DMS79 treated with DMSO at 0.1 percent for 48 hours (cell line): ENCODE data around the gene PRKCB.

Experiments
- DNase-seq: peaks from one replicate; lab custom pipeline; 2025; lab: John Stamatoyannopoulos, UW

PRKCB gene

DNA sequence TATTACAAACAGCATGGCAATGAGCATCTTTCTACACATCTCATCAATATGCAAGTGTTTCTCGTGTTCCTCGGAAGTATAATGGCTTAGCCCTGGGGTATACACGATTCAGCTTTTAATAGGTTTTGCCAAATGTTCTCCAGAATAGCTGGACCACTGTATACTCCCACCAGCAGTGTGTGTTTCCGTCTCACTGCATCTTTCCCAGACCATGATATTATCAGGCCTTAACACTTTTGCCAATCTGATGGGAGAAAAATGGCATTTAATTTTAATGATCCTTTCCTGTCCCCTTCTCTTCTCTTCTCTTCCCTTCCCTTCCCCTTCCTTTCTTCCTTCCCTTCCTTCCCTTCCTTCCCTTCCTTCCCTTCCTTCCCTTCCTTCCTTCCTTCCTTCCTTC is 30.8 kb downstream of the PRKCB start:
- DNase-seq = no peak

GRCh38 chr16:23867566-23867965 is 31.8 kb downstream of the PRKCB start:
- DNase-seq = no peak

DNA sequence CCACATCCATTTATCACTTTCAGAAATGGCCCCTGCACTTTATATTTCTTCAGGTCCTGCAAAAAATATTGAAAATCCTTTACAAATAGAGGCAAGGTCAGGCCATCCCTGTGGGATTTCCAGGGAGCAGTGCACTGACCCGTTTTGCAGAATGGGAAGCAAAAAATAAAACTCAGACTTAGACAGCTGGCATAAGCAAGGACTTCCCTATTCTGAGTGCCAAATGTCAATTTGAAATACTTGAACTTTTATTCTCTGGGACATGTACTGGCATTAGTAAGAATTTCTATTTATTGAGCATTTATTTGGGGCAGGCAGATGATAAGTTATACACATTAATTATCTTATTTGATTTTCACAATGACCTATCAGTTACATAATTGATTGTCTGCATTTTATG is 32.4 kb downstream of the PRKCB start:
- no peak for DNase-seq

GRCh38 chr16:23869052-23869451 is 33.3 kb downstream of the PRKCB start:
- DNase-seq = no peak

GRCh38 chr16:23871924-23872323 is 36.1 kb downstream of the PRKCB start:
- no peak for DNase-seq

- no peak for DNase-seq
Observed at GRCh38 chr16:23874613-23875294, 39.0 kb downstream of the PRKCB start.

GRCh38 chr16:23876256-23876896 is 40.6 kb downstream of the PRKCB start:
- DNase-seq = no peak

GRCh38 chr16:23877107-23878070 is 41.6 kb downstream of the PRKCB start:
- DNase-seq = no peak

DNA sequence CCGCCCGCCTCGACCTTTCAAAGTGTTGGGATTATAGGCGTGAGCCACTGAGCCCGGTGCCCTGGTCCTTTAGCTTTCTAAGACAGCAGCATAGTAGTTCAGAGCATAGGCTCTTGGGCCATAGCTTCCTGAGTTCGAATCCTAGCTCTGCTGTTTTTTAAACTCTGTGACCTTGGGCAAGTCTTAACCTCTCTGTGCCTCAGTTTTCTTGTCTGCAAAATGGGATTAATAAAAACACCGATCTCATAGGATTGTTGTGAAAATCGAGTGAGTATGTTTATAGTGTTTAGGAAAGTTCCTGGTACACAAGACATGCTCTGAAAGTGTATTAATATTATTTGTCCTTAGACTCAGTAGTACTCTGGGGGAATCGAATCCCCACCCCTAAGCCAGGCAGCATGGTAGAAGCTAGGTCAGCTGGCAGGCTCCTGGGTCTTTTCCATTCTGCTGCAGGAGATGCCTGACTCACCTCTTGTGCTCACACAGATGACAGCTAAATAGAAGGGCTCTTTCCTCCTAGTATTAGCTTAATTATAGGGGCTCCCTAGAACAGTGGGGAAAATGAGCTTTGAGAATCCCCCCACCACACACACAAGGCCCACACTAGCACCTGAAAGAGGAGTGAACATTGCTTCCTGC is 44.1 kb downstream of the PRKCB start:
- DNase-seq = no peak

DNA sequence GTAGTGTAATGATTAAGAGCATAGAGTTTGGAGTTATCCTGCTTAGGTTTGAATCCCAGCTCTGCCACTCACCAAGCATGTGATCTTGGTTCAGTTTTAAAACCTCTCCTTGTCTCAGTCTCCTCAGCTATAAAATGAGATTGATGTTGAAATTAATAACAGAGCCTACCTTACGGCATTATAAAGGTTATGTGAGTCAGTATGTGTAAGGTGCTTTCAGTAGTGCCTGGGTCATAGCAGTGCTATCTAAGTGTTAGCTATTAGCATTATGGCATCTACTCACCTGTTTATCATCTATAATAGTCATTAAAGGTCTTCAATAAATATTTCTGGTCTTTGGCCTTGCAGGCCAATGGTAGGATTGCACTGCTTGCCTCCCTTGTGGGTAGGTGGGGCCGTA is 53.4 kb downstream of the PRKCB start:
- no peak for DNase-seq

DNA sequence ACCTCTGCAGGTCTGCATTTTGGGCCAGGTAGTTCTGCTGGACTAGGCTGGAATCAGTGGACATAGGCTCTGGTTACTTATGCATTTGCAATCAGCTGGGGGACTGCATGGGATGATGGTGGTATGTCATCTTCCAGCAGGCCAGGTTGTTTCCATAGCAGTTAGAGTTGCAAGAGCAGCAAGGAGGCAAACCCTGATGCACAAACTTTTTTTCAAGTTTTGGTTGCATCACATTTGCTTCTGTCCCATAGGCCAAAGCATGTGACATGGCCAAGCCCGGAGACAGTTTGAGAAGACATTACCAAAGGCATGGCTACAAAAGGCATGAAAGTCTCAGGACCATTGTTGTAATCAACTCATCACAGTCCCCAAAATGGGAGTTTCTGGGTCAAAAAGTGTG is 58.2 kb downstream of the PRKCB start:
- DNase-seq = no peak

DNA sequence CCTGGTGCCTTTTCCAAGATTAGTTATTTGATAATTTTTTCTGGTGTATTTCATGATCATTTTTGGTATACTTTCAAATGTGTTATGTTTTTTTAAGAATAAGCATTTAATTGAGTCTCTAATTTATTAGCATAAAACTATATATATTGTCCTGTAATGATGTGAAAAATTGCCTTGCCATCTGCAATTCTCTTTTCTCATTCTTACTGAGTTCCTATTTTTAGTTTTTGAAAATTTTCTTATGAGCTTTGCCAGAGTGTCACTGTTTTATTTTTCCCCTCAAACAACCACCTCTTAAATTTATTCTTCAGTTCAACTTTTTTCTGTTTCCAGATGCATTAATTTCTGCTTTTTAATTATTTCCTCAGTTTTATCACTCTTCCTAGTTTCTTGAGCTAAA is 59.3 kb downstream of the PRKCB start:
- DNase-seq = no peak

GRCh38 chr16:23896832-23897821 is 61.3 kb downstream of the PRKCB start:
- DNase-seq = no peak

DNA sequence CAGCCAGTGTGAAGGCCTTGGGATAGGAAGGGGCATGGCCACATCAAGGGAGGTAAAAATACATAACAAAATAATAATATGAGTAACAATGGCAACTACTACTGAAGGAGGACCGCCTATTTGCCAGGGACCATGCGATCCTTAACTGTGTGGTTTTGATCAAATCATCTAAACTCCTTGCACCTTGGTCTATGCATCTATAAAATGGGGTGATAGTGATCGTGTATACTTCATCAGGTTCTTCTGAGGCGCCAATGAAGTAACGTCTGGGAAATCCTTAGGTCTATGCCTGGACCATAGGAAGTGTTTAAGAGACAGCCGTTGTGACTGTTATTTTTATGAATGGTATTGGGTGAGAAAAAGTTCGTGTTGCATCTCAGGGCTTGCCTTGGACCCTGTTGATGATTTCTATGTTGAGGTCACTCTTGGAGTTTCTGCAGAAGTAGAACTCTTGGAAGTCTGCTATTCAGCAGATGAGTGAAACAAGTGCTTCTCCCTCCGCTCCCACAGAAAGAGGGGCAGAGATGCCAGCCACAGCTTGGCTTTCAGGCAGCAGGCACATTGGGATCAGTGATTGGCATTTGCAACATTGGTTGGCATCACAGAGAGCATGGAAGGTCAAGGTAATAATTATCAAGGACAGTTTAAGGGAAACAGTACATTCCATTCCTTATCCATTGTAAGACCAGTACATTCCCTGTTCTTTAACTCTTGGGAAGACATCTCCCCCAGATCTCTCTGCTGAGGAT is 63.1 kb downstream of the PRKCB start:
- no peak for DNase-seq

DNA sequence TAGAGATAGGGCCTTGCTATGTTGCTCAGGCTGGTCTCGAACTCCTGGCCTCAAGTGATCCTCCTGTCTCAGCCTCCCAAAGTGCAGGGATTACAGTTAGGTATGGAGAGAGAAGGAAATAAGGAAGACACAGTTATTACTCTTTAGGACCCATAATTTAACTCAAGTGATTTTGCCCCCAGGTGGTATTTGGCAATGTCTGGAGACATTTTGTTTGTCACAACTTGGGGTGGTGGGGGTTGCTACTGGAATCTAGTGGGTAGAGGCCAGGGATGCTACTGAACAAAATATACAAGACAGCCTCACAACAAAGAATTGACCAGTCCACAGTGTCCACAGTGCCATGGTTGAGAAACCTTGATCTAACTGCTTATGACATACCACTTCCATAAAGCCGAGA is 64.1 kb downstream of the PRKCB start:
- no peak for DNase-seq

GRCh38 chr16:23900480-23901177 is 64.8 kb downstream of the PRKCB start:
- no peak for DNase-seq

- DNase-seq = no peak
Observed at GRCh38 chr16:23901178-23902033, 65.6 kb downstream of the PRKCB start.

DNA sequence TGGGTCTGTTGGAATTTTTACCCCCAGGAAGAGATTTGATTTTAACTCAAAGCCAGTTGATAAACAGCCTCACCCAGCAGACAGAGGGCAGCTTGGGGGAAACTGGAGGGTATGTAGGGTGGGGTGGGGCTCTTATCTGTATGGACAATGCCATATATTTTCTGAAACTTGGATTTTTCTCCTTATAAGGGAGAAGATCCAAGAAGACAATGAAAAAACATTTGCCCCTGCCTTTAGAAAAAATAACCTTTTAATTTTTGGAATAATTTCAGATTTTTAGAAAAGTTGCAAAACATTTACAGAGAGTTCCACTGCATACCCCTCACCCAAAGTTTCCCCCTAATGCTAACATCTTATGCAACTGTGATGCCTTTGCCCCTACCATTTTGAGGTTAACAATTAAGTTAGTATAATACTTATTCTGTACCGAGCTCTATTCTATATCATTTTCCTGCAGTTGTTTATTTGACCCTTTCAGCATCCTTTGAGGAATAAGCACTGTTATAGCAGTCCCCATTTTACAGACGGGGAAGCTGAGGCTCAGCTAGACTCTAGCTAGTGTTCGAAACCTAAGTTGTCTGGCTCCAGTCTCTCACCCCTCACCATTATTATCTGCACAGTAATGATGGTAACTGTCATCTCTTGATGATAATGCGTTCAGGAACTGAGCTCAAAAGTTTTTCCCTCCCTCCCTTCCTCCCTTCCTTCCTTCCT is 66.4 kb downstream of the PRKCB start:
- DNase-seq = no peak
